Measurements from ENCODE around the gene HOXA3. TPM values are rescaled to one million over a fixed set of nuclear protein-coding genes. Genes with fewer than 3 reads are reported as not detected.

Gene HOXA3
- total RNA-seq, 1 donor from 2014 or later: 12.1 TPM

DNA sequence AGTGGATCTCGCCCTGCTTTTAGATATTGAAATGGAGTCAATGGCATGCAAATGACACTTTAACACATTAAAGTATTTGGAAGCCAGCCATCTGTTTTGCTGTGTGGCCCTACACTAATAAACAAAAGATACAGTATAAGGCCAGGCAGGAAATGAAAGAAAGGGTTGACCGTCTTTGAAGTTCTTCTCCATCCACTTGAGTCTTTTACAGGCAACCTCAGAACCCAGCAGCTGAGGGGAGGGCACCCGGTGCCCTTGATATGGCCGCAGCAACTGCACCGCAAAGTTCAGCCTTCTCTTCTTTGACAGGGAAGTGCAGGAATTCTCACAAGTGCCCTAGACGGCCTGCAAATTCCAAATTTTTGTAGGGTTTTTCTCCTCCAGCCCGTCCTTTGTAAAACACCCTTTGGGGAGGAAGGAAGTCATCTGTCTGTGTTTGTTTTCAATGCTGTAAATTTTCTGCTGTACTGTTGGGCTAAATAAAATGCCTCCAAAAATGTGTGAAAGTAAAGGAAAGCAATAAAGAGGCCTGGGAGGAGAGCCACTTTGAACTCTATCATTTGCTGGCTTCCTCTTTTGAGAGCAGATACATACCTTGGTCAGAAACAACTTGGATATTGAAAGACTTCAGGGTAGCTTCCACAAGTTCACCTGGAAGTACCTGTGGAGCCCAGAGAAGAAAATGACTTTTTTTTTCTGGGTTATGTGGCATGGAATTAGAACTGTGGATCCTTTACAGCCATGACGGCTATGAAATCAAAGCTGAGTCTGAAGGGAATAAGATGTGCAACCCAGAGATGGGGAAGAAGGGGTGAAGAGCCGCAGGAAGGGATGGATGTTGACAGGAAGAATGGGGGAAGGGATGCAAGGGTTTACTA is 60.2 kb downstream of the HOXA3 start:
- no peak overlapping the region for H3K4me3 Mint-ChIP-seq (ENCODE audit: unreplicated experiment)
- TF ChIP-seq, protein P1, sequence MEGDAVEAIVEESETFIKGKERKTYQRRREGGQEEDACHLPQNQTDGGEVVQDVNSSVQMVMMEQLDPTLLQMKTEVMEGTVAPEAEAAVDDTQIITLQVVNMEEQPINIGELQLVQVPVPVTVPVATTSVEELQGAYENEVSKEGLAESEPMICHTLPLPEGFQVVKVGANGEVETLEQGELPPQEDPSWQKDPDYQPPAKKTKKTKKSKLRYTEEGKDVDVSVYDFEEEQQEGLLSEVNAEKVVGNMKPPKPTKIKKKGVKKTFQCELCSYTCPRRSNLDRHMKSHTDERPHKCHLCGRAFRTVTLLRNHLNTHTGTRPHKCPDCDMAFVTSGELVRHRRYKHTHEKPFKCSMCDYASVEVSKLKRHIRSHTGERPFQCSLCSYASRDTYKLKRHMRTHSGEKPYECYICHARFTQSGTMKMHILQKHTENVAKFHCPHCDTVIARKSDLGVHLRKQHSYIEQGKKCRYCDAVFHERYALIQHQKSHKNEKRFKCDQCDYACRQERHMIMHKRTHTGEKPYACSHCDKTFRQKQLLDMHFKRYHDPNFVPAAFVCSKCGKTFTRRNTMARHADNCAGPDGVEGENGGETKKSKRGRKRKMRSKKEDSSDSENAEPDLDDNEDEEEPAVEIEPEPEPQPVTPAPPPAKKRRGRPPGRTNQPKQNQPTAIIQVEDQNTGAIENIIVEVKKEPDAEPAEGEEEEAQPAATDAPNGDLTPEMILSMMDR (IDR thresholded peaks at IDR 0.05): no peak
- no peak overlapping the region for H3K27ac Mint-ChIP-seq (ENCODE audit: unreplicated experiment)
- H3K27me3 Mint-ChIP-seq (ENCODE audit: low read depth): peaks cover 59% of the 10 kb centered on the region
- H3K4me1 Mint-ChIP-seq (ENCODE audit: low read depth): peaks cover 15% of the 10 kb centered on the region
- no peak for DNase-seq (ENCODE audit: low spot score)
- no peaks in the 10 kb centered on the region for H3K9me3 Mint-ChIP-seq (ENCODE audit: low read depth)
- peaks cover 1% of the 10 kb centered on the region for H3K36me3 Mint-ChIP-seq (ENCODE audit: low read depth)

DNA sequence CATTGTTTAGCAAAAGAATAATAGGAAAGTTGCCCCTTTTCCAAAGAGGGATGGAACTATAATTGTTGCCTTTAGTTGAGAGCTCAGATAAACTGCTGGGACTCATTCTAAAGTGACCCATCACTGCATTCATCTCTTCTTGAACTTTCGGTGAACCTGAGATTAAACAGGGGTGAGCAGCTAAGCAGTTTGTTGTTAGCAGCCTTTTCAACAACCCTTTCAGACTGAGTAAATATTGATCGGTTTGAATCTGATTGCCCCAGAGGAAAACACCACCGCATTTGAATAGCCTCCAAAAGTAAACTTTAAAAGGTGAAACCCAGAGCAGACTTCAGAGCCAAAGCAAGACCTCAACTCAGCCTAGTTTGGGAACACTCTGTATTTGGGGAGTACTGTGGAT is 61.3 kb downstream of the HOXA3 start:
- Mint-ChIP-seq H3K4me3 (ENCODE audit: unreplicated experiment) (no peak overlapping the region), H3K36me3 (ENCODE audit: low read depth) (no peaks in the 10 kb centered on the region), H3K4me1 (ENCODE audit: low read depth) (peaks cover 14% of the 10 kb centered on the region), H3K9me3 (ENCODE audit: low read depth) (no peaks in the 10 kb centered on the region), H3K27ac (ENCODE audit: unreplicated experiment) (no peak overlapping the region), H3K27me3 (ENCODE audit: low read depth) (peaks cover 57% of the 10 kb centered on the region)
- TF ChIP-seq, protein P1 (IDR thresholded peaks at IDR 0.05): no peak
- no peak for DNase-seq (ENCODE audit: low spot score)

DNA sequence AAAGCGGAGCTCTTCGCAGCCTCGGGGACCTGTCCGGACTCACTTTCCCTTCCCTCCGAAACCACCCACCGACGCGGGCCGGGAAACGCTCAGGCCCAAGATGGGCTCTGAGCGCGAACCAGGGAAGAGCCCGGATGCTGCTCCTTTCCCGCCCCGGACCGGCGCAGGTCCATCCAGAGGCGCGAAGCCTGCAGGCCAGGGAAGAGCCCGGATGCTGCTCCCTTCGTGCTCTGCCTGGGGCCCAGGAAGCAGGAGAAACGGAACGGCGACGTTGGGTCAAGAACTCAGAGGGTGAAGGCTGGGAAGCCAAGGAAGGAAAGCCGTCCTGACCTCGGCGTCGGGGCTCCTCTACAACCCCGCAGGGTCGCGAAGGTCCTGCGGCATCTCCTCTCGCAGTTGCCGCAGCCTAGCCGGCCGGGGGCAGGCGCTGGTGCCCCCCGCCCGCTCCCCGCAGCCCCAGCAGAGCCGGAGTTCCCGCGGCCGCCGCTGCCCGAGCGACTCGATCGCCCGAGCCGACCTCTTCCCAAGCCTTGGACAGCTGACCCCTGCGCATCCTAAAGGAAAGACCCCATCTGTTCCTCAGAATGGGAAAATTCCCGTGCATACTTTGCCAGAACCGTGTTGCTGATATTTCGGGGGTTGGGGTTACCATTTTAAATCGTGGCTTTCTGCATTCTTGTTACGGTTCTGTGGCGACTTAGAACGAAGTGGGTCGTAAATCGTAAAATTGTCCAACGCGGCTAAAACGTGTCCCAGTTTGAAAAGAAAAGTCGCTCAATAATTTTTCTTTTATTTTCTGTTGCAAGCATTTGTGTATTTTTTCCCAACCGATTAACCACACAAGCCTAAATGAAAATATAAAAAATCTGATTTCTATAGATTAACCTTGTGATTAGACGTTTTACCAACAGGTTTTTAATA is 64.1 kb downstream of the HOXA3 start:
- no peak overlapping the region for H3K4me3 Mint-ChIP-seq (ENCODE audit: unreplicated experiment)
- no peaks in the 10 kb centered on the region for H3K36me3 Mint-ChIP-seq (ENCODE audit: low read depth)
- H3K4me1 Mint-ChIP-seq (ENCODE audit: low read depth): no peaks in the 10 kb centered on the region
- peaks cover 48% of the 10 kb centered on the region for H3K27me3 Mint-ChIP-seq (ENCODE audit: low read depth)
- TF ChIP-seq, protein P1 (IDR thresholded peaks at IDR 0.05): no peak
- H3K27ac Mint-ChIP-seq (ENCODE audit: unreplicated experiment): no peak overlapping the region
- no peaks in the 10 kb centered on the region for H3K9me3 Mint-ChIP-seq (ENCODE audit: low read depth)
- no peak for DNase-seq (ENCODE audit: low spot score)

DNA sequence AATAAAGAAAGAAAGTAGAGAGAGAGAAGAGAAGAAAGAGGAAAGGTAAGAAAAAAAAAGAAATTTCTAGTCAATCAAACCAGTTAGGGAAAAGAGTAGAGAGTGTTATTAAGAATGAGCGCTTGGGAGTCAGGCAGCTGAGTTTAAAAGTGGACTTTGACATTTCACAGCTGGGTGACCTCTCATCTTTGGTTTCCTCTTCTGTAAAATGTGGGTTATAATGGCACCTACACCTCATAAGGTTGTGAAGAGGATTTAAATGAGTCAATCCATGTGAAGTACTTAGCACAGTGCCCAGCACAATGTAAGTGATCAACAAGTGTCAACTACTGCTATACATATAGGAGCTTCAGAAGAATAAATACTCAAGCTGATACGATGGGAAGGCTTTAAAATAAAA is 68.7 kb downstream of the HOXA3 start:
- no peak overlapping the region for H3K27ac Mint-ChIP-seq (ENCODE audit: unreplicated experiment)
- H3K4me3 Mint-ChIP-seq (ENCODE audit: unreplicated experiment): no peak overlapping the region

More for the DNA sequence above, 68.7 kb downstream of the HOXA3 start:
- no peak for DNase-seq (ENCODE audit: low spot score)
- Mint-ChIP-seq H3K9me3 (ENCODE audit: low read depth) (no peaks in the 10 kb centered on the region), H3K36me3 (ENCODE audit: low read depth) (no peaks in the 10 kb centered on the region), H3K4me1 (ENCODE audit: low read depth) (no peaks in the 10 kb centered on the region), H3K27me3 (ENCODE audit: low read depth) (peaks cover 9% of the 10 kb centered on the region)
- TF ChIP-seq, protein P1 (IDR thresholded peaks at IDR 0.05): no peak
